GM18870 (cell line): ENCODE data around the gene NSUN4.
A peak's percentile ranks its signal among the peaks of the same experiment; 100 is the strongest.
"Not testable (repeated sequence)": the region's sequence is repeated elsewhere in the genome, so short reads cannot be mapped to it uniquely, and the experiment has no call there.

Source experiments
- ATAC-seq: cut with Tn5 transposase; IDR thresholded peaks from one replicate; pipeline ENCODE4 v1.9.1; 2021; ENCODE audit warnings: moderate library complexity; ENCODE audit not compliant: unreplicated experiment

NSUN4 gene

GRCh38 chr1:46340404-46341221, at the start of gene NSUN4:
TSS of gene NSUN4 (plus strand) at chr1:46340807. CDS start at chr1:46340827, 20 bp downstream.
- ATAC-seq: peak; percentile 59

- ATAC-seq: no peak
These were observed 45.3 kb upstream of the NSUN4 start for GRCh38 chr1:46295306-46295705.

GRCh38 chr1:46298387-46298786, 42.2 kb upstream of the NSUN4 start:
- ATAC-seq: no peak

GRCh38 chr1:46300673-46301405, 39.8 kb upstream of the NSUN4 start:
- no peak for ATAC-seq

- ATAC-seq: no peak
These were observed 39.2 kb upstream of the NSUN4 start for GRCh38 chr1:46301406-46301807.

GRCh38 chr1:46301808-46302640, 38.6 kb upstream of the NSUN4 start:
- ATAC-seq: no peak

GRCh38 chr1:46302641-46303037, 38.0 kb upstream of the NSUN4 start:
- ATAC-seq: no peak

- peak; percentile 78 for ATAC-seq
These were observed 37.4 kb upstream of the NSUN4 start, which contains the start of the genes LRRC41 and UQCRH for GRCh38 chr1:46303038-46303871. TSS of gene LRRC41 (minus strand) at chr1:46303616. CDS start at chr1:46303322, 294 bp downstream. TSS of gene UQCRH (plus strand) at chr1:46303698. CDS start at chr1:46303767, 69 bp downstream.

GRCh38 chr1:46303872-46304326, 36.7 kb upstream of the NSUN4 start:
- no peak for ATAC-seq

- ATAC-seq: no peak
These were observed 34.5 kb upstream of the NSUN4 start for GRCh38 chr1:46306159-46306530.

- no peak for ATAC-seq
These were observed 31.0 kb upstream of the NSUN4 start for GRCh38 chr1:46309401-46310159.

- ATAC-seq: no peak
These were observed 30.3 kb upstream of the NSUN4 start for GRCh38 chr1:46310321-46310720.

- no peak for ATAC-seq
These were observed 24.8 kb upstream of the NSUN4 start for GRCh38 chr1:46315669-46316403.

GRCh38 chr1:46317323-46317722, 23.3 kb upstream of the NSUN4 start:
- ATAC-seq: no peak

- ATAC-seq: not testable (repeated sequence)
These were observed 21.3 kb upstream of the NSUN4 start for GRCh38 chr1:46319301-46319700.

GRCh38 chr1:46319960-46320914, 20.4 kb upstream of the NSUN4 start:
- not testable (repeated sequence) for ATAC-seq

- ATAC-seq: not testable (repeated sequence)
These were observed 18.4 kb upstream of the NSUN4 start for GRCh38 chr1:46322191-46322590.
